HG02840 (cell line): Measurements from ENCODE around the gene ZNF688.
"Not testable (repeated sequence)": the region's sequence is repeated elsewhere in the genome, so short reads cannot be mapped to it uniquely, and the experiment has no call there.

Experiments
- ATAC-seq: cut with Tn5 transposase; IDR thresholded peaks from one replicate; pipeline ENCODE4 v1.9.1; 2021; ENCODE audit warnings: mild to moderate bottlenecking, moderate library complexity, moderate number of reproducible peaks; ENCODE audit not compliant: unreplicated experiment, low FRiP score

Gene ZNF688

DNA sequence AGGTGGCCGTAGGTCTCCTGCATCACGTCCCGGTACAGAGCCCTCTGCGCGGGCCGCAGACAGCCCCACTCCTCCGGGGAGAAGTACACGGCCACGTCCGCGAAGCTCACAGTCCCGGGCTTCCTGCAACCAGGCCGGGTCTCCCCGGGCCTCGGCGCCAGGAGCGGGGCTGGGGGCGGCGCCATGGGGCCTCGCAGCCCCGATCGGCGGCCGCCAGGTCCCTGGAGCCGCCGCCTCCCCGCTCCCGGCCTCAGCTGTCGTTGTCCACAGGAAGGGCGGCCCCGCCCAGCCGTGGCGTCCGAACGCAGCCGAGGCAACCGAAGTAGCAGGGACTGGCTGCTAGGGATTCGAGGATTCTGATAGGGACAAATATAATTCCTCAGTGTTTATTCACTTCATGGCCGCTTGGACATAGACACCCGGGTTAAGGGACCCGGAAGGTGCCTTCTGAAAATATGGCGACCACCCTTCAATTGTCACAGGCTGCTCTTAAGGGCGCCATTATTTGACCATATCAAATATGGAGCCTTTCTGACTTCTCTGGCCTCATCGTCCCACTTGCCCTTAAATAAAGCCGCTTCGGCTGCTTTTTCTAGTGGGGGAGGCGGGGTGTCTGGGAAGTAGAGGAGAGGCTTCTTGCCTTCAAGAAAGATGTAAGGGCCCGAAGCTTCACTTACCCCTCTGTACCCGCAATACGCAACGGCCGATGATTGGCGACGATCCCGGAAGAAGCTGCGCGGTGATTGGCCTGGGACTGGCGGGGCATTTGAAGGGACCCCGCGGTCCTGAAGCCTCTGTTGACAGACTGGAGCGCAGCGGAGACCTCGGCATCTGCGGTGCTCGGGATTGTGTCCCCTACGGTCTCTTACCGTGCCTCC is at the start of gene ZNF688:
Gene ZNF688 (minus strand): TSS at position 270 of the 878 bp plus-strand sequence. CDS start 85 bp downstream, at position 185.
- ATAC-seq = peak; percentile 70

- ATAC-seq = no peak
Observed at GRCh38 chr16:30620169-30620568, 48.7 kb upstream of the ZNF688 start.

- no peak for ATAC-seq
Observed at GRCh38 chr16:30619638-30620037, 48.1 kb upstream of the ZNF688 start.

DNA sequence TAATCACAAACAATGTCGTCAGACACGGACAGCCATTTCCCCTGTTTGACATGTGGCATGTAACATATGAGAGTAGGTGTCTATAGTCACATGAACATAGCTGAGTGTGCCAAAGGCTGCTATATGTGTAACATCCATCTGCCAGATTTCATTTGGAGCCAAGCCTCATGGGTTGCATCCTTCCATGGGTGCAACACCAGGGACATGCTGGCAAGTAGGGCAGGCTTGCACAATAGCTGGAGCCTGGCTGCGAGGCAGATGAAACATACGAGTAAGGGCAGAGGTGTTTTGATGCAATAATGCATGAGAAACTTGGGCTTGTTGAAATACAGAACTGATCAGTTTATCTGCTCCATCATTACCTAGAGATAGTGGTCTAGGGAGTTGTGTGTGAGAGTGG is 47.7 kb upstream of the ZNF688 start:
- ATAC-seq = no peak

GRCh38 chr16:30615358-30616091 is 44.0 kb upstream of the ZNF688 start:
- ATAC-seq = no peak

DNA sequence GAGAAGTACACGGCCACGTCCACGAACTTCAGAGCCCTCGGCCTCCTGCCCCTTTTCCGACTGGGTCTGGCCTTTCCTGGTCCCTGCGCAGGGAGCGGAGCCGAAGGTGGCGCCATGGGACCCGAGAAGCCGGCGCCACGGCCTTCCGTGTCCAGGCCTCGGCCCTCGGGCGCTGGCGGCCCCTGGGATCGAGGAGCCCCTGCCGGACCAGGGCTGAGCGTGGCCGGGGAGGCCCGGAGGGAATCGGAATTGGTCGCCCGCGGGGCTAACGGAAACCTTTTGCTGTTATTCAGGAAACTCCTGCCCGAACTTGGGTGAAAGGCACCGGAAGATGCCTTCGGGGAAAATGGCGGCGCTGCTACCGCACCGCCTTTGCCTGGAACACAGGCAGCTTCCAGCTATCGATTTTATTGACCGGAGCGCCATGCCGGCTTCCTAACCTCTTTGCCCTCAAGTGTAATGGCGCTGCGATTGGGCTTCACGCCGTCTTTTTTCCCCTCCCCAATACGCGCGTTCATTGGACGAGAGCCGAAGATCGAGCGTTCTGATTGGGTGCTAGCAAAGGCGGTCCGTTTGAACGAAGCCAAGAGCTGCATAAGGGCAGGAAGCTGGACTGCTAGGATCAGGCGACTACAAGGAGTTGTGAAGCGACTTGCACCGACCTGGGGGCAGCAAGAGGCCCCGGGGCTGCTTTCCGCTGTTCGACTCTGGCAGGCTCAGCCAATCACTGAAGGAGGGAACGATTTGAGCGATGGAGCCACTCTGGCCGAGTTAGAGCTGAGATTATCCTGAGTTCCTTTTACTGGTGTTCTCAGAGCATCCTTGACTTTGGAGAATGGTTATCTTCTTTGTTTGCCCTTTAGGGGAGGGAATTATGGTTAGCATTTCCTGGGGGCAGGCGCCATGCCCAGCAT is 38.7 kb upstream of the ZNF688 start, which contains the start of gene ZNF689:
Gene ZNF689 (minus strand): TSS at position 464 of the 914 bp plus-strand sequence. CDS start 348 bp downstream, at position 116.
- ATAC-seq = peak; percentile 71

- ATAC-seq = peak; percentile 37
Observed at GRCh38 chr16:30609002-30609925, 37.8 kb upstream of the ZNF688 start.

DNA sequence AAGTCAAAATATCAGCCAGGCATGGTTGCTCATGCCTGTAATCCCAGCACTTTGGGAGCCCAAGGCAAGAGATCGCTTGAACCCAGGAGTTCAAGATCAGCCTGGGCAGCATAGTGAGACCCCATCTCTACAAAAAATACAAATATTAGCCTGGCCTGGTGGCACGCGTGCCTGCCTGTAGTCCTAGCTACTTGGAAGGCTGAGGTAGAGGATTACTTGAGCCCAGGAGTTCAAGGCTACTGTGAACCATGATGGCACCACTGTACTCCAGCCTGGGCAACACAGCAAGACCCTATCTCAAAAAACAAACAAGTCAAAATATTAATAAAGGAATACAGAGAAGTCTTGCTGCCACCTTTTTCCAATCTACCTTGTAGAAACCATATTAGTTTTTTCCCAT is 34.5 kb upstream of the ZNF688 start:
- no peak for ATAC-seq

- no peak for ATAC-seq
Observed at GRCh38 chr16:30605158-30605557, 33.6 kb upstream of the ZNF688 start.

- no peak for ATAC-seq
Observed at GRCh38 chr16:30604316-30604947, 32.9 kb upstream of the ZNF688 start.

- ATAC-seq = no peak
Observed at GRCh38 chr16:30603945-30604315, 32.4 kb upstream of the ZNF688 start.

GRCh38 chr16:30602616-30603277 is 31.2 kb upstream of the ZNF688 start:
- ATAC-seq = no peak

- ATAC-seq = no peak
Observed at GRCh38 chr16:30601966-30602365, 30.5 kb upstream of the ZNF688 start.

- ATAC-seq = no peak
Observed at GRCh38 chr16:30600929-30601328, 29.4 kb upstream of the ZNF688 start.

- no peak for ATAC-seq
Observed at GRCh38 chr16:30600215-30600614, 28.7 kb upstream of the ZNF688 start.

DNA sequence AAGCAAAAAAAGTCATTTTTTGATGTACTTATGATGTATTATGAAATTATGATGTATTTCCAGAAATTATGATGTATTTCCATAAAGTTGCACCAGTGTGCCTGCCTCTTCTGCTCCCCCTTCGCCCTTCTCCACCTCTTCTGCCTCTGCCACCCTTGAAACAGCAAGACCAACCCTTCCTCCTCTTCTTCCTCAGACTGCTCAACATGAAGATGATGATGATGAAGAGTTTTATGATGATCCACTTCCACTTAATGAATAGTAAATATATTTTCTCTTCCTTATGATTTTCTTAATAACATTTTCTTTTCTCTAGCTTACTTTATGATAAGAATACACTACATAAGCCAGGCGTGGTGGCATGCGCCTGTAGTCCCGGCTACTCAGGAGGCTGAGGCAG is 21.4 kb upstream of the ZNF688 start:
- no peak for ATAC-seq

DNA sequence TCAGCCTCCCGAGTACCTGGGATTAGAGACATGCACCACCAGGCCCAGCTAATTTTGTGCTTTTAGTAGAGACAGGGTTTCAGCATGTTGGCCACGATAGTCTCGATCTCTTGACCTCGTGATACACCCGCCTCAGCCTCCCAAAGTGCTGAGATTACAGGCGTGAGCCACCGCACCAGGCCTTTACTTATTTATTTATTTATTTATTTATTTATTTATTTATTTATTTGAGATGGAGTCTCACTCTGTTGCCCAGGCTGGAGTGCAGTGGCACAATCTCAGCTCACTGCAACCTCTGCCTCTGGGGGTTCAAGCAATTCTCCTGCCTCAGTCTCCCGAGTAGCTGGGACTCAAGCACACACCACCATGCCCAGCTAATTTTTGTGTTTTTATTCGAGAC is 19.4 kb upstream of the ZNF688 start:
- not testable (repeated sequence) for ATAC-seq

DNA sequence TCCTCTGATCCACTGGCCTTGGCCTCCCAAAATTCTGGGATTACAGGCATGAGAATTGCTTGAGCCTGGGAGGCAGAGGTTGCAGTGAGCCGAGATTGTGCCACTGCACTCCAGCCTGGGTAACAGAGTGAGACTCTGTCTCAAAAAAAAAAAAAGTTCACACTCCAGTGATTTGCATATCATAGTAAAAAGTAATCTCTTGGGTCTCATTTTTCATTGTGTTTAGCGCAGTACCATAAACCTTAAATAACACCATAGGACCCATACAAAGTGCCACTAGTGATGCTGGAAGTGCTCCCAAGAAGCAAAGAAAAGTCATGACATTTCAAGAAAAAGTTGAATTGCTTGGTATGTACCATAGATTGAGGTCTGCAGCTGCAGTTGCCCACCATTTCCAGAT is 18.1 kb upstream of the ZNF688 start:
- not testable (repeated sequence) for ATAC-seq
